DMS114 treated with DMSO at 0.1 percent for 48 hours (cell line): ENCODE measurements around the gene SPACA4.

Experiments used
- DNase-seq: peaks from one replicate; lab custom pipeline; 2025; ENCODE audit not compliant: unreplicated experiment; lab: John Stamatoyannopoulos, UW

SPACA4 gene

GRCh38 chr19:48596679-48597465, 9.7 kb upstream of the SPACA4 start:
- no peak for DNase-seq

GRCh38 chr19:48598996-48599700, 7.4 kb upstream of the SPACA4 start:
- DNase-seq = no peak

GRCh38 chr19:48600679-48601417, 5.7 kb upstream of the SPACA4 start:
- no peak for DNase-seq

- DNase-seq = no peak
These were observed 3.5 kb upstream of the SPACA4 start for GRCh38 chr19:48603001-48603400.

GRCh38 chr19:48603449-48603848, 3.1 kb upstream of the SPACA4 start:
- DNase-seq = no peak

- DNase-seq = no peak
These were observed 2.7 kb upstream of the SPACA4 start for GRCh38 chr19:48603850-48604249.

GRCh38 chr19:48607359-48607755, 815 bp downstream of the SPACA4 start:
- no peak for DNase-seq

GRCh38 chr19:48608798-48609263, 2.3 kb downstream of the SPACA4 start:
- DNase-seq = no peak

- DNase-seq = no peak
These were observed 3.1 kb downstream of the SPACA4 start for GRCh38 chr19:48609571-48610108.

GRCh38 chr19:48611872-48612271, 5.3 kb downstream of the SPACA4 start:
- no peak for DNase-seq

GRCh38 chr19:48613024-48613851, 6.7 kb downstream of the SPACA4 start:
- no peak for DNase-seq

GRCh38 chr19:48613852-48614435, 7.4 kb downstream of the SPACA4 start:
- DNase-seq = no peak

- DNase-seq = no peak
These were observed 8.1 kb downstream of the SPACA4 start, which contains the start of gene FAM83E for GRCh38 chr19:48614436-48615230. Gene FAM83E (minus strand): TSS chr19:48615076. CDS start chr19:48613372, 1,704 bp downstream.

- DNase-seq = no peak
These were observed 8.9 kb downstream of the SPACA4 start for GRCh38 chr19:48615231-48616040.

- no peak for DNase-seq
These were observed 9.5 kb downstream of the SPACA4 start for GRCh38 chr19:48616041-48616436.

- no peak for DNase-seq
These were observed 10.0 kb downstream of the SPACA4 start for GRCh38 chr19:48616491-48617056.

- DNase-seq = no peak
These were observed 10.8 kb downstream of the SPACA4 start for GRCh38 chr19:48617146-48617937.
